ENCODE measurements around the gene CNTNAP5.

DNA sequence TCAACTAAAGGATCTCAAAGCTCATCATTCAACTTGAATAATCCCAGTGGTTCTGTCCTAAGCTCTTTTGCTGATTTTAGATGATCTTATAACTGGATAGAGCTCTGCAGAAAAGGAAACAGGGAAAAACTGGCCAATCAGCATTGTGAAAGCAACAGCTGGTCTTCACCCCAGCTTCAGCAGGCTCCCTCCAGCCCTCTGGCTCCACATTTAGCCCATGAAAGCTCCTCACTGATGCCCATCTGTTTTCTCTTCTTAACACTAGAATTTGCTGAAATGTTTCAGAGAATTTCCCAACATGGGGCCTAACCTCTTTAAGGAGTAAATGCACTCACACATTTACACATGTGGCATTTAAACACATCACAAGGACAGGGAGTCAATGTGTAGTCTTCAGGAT is 223.3 kb downstream of the CNTNAP5 start:
- TF ChIP-seq, protein P1, sequence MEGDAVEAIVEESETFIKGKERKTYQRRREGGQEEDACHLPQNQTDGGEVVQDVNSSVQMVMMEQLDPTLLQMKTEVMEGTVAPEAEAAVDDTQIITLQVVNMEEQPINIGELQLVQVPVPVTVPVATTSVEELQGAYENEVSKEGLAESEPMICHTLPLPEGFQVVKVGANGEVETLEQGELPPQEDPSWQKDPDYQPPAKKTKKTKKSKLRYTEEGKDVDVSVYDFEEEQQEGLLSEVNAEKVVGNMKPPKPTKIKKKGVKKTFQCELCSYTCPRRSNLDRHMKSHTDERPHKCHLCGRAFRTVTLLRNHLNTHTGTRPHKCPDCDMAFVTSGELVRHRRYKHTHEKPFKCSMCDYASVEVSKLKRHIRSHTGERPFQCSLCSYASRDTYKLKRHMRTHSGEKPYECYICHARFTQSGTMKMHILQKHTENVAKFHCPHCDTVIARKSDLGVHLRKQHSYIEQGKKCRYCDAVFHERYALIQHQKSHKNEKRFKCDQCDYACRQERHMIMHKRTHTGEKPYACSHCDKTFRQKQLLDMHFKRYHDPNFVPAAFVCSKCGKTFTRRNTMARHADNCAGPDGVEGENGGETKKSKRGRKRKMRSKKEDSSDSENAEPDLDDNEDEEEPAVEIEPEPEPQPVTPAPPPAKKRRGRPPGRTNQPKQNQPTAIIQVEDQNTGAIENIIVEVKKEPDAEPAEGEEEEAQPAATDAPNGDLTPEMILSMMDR (IDR thresholded peaks at IDR 0.05): no peak
- TF ChIP-seq TCF7L2 (IDR thresholded peaks at IDR 0.05; ENCODE audit: low read depth, low read length): no peak
- TF ChIP-seq, protein P2, sequence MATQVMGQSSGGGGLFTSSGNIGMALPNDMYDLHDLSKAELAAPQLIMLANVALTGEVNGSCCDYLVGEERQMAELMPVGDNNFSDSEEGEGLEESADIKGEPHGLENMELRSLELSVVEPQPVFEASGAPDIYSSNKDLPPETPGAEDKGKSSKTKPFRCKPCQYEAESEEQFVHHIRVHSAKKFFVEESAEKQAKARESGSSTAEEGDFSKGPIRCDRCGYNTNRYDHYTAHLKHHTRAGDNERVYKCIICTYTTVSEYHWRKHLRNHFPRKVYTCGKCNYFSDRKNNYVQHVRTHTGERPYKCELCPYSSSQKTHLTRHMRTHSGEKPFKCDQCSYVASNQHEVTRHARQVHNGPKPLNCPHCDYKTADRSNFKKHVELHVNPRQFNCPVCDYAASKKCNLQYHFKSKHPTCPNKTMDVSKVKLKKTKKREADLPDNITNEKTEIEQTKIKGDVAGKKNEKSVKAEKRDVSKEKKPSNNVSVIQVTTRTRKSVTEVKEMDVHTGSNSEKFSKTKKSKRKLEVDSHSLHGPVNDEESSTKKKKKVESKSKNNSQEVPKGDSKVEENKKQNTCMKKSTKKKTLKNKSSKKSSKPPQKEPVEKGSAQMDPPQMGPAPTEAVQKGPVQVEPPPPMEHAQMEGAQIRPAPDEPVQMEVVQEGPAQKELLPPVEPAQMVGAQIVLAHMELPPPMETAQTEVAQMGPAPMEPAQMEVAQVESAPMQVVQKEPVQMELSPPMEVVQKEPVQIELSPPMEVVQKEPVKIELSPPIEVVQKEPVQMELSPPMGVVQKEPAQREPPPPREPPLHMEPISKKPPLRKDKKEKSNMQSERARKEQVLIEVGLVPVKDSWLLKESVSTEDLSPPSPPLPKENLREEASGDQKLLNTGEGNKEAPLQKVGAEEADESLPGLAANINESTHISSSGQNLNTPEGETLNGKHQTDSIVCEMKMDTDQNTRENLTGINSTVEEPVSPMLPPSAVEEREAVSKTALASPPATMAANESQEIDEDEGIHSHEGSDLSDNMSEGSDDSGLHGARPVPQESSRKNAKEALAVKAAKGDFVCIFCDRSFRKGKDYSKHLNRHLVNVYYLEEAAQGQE (IDR thresholded peaks at IDR 0.05; ENCODE audit: insufficient read depth in 1 of 2, low read depth in 2 of 2, low read length in 1 of 2): no peak
- no peak for TF ChIP-seq POLR2AphosphoS5 (IDR thresholded peaks at IDR 0.05; ENCODE audit: low read depth, low read length)
- no peak for TF ChIP-seq SIN3A (IDR thresholded peaks at IDR 0.05; ENCODE audit: borderline replicate concordance, insufficient read depth, low read depth, low read length)
